K562 (cell line): ENCODE data around the gene ZNF143. TPM values are rescaled to one million over a fixed set of nuclear protein-coding genes. Genes with fewer than 3 reads are reported as not detected.

Experiments
- ATAC-seq: fragments of 200-7000 bp; cut with Tn5 transposase; 3 replicates; pipeline ENCODE4 v1.9.1; 2020; ENCODE audit warnings: moderate library complexity
- BruUV-seq: library from RNA; stranded (reverse); fragments of 400-500 nt; replicated peaks from 2 replicates; lab custom pipeline; 2021; lab: Mats Ljungman, UMichigan
- CTCF ChIA-PET: fragments of 300-600 bp; formaldehyde crosslinking; extraction: SDS; loops from one replicate; lab custom pipeline; 2021; ENCODE audit warnings: low intra/inter-chr PET ratio; lab: Yijun Ruan, JAX
- POLR2A ChIA-PET: fragments of 300-600, 350-650 bp; sonication (Branson Sonifier 250); formaldehyde crosslinking; extraction: SDS; loops from one replicate; lab custom pipeline; 2021; ENCODE audit warnings: antibody characterized with exemption, inconsistent platforms; lab: Yijun Ruan, JAX
- DNase-seq, 4 experiments: peaks; one replicate each; pipeline versions ENCODE4 v3.0.0 to v3.0.0-alpha.2; 2011 to 2018; ENCODE audit warnings: low spot score in 3 of 4, mixed read lengths in 3 of 4; ENCODE audit errors: extremely low read depth in 1 of 4
- FAIRE-seq: peaks from 2 replicates; lab custom pipeline; 2011; peaks lifted over from hg19 to GRCh38; lab: Jason Lieb, UNC
- H2AFZ ChIP-seq: 2 replicates; pipeline ENCODE4 v1.6.0; 2011; ENCODE audit warnings: low read depth, low read length, control low read depth, inconsistent platforms
- H3K27ac ChIP-seq: fragments of 200-600 bp; 3 replicates; pipeline ENCODE4 v1.8.0; 2011; ENCODE audit warnings: low read depth, mild to moderate bottlenecking, control low read depth, inconsistent platforms, low read length, moderate library complexity, mixed read lengths; ENCODE audit errors: extremely low read depth
- H3K27me3 ChIP-seq, 2 experiments: fragments of 300-600 bp in 1 of 2; 2 replicates in 1 of 2; 3 replicates in 1 of 2; pipeline versions ENCODE4 v1.6.0 to v1.8.0; 2011; ENCODE audit warnings: inconsistent platforms in 2 of 2, low read length in 2 of 2, mild to moderate bottlenecking in 1 of 2, mixed read lengths in 1 of 2, moderate library complexity in 1 of 2; ENCODE audit not compliant: control insufficient read depth in 2 of 2, insufficient read depth in 2 of 2
- H3K36me3 ChIP-seq: fragments of 300-600 bp; 3 replicates; pipeline ENCODE4 v1.8.0; 2011; ENCODE audit warnings: mild to moderate bottlenecking, low read length, inconsistent platforms; ENCODE audit not compliant: control insufficient read depth, insufficient read depth
- H3K4me1 ChIP-seq, 2 experiments: fragments of 200-600 bp in 1 of 2; replicated peaks in 1 of 2; 2 replicates in 1 of 2; 3 replicates in 1 of 2; pipeline versions ENCODE4 v1.5.1 to v1.8.0; 2011; ENCODE audit warnings: inconsistent platforms in 2 of 2, low read length in 2 of 2, mild to moderate bottlenecking in 1 of 2, mixed read lengths in 1 of 2, moderate library complexity in 1 of 2; ENCODE audit not compliant: control insufficient read depth in 2 of 2, insufficient read depth in 2 of 2
- H3K4me2 ChIP-seq: 2 replicates; pipeline ENCODE4 v1.6.1; 2011; ENCODE audit warnings: low read length, control low read depth, inconsistent platforms, mixed read lengths; ENCODE audit not compliant: insufficient read depth
- H3K4me3 ChIP-seq: fragments of 200-600 bp; sonication (generic), shearing (Covaris generic); 2 replicates; pipeline ENCODE4 v1.5.1; 2016; ENCODE audit warnings: control low read depth, inconsistent platforms
- H3K79me2 ChIP-seq: fragments of 200-600 bp; 3 replicates; pipeline ENCODE4 v1.8.0; 2011; ENCODE audit warnings: low read length, inconsistent platforms; ENCODE audit not compliant: control insufficient read depth, insufficient read depth
- H3K9ac ChIP-seq, 2 experiments: 2 replicates each; pipeline versions ENCODE4 v1.6.0 to v1.6.1; 2011; ENCODE audit warnings: low read depth in 2 of 2, low read length in 2 of 2, control low read depth in 1 of 2, inconsistent platforms in 1 of 2, mild to moderate bottlenecking in 1 of 2, mixed read lengths in 1 of 2; ENCODE audit not compliant: insufficient read depth in 1 of 2
- H3K9me1 ChIP-seq: one replicate; pipeline ENCODE4 v1.6.0; 2011; ENCODE audit warnings: inconsistent platforms, mild to moderate bottlenecking, low read length, moderate library complexity; ENCODE audit not compliant: control insufficient read depth, insufficient read depth
- H3K9me3 ChIP-seq: replicated peaks from 2 replicates; pipeline ENCODE4 v1.5.1; 2011; ENCODE audit warnings: low read depth, low read length, inconsistent platforms; ENCODE audit not compliant: control insufficient read depth, insufficient read depth
- H4K20me1 ChIP-seq: replicated peaks from 2 replicates; pipeline ENCODE4 v1.6.1; 2011; ENCODE audit warnings: low read length, inconsistent platforms, mixed read lengths; ENCODE audit not compliant: control insufficient read depth, insufficient read depth
- CREM ChIP-seq: IDR thresholded peaks from 2 replicates; pipeline ENCODE4 v1.6.1; 2014; ENCODE audit warnings: antibody characterized with exemption, low read depth
- DPF2 ChIP-seq: fragments of 450-650 bp; IDR thresholded peaks from 2 replicates; pipeline ENCODE4 v1.6.1; 2016
- EP400 ChIP-seq: fragments of 450-650 bp; IDR thresholded peaks from 2 replicates; pipeline ENCODE4 v1.6.1; 2017; ENCODE audit warnings: antibody characterized with exemption, mild to moderate bottlenecking, moderate library complexity
- ETV1 ChIP-seq: fragments of 450-650 bp; conservative IDR thresholded peaks from 2 replicates; pipeline ENCODE4 v1.6.1; 2016; ENCODE audit warnings: missing genetic modification characterization, control low read depth, low read depth, missing compliant biosample characterization
- FOXJ2 ChIP-seq: fragments of 200-800 bp; sonication (Bioruptor generic); IDR thresholded peaks from 2 replicates; pipeline ENCODE4 v1.6.1; 2016; ENCODE audit warnings: missing genetic modification characterization, missing compliant biosample characterization
- FOXJ3 ChIP-seq: sonication (generic); formaldehyde crosslinking; IDR thresholded peaks from 2 replicates; pipeline ENCODE4 v1.4.0; 2020; ENCODE audit warnings: mild to moderate bottlenecking, missing genetic modification reagents
- JUND ChIP-seq, 2 experiments: IDR thresholded peaks; 2 replicates in 1 of 2; 3 replicates in 1 of 2; pipeline ENCODE4 v1.6.1; 2011; ENCODE audit warnings: borderline replicate concordance in 2 of 2, low read depth in 2 of 2, low read length in 2 of 2, improper control_type of control experiment in 1 of 2, missing biosample characterization in 1 of 2, missing genetic modification characterization in 1 of 2, missing genetic modification reagents in 1 of 2
- KDM1A ChIP-seq, 2 experiments: fragments of 450-650 bp; IDR thresholded peaks; 2 replicates each; pipeline ENCODE4 v1.6.1; 2016; ENCODE audit warnings: mild to moderate bottlenecking in 2 of 2
- LEF1 ChIP-seq: fragments of 450-650 bp; IDR thresholded peaks from 2 replicates; pipeline ENCODE4 v1.6.1; 2016; ENCODE audit warnings: mild to moderate bottlenecking
- PHB ChIP-seq: fragments of 250-450 bp; sonication (Bioruptor Pico); IDR thresholded peaks from 2 replicates; pipeline ENCODE4 v1.5.0; 2021
- PHF21A ChIP-seq: fragments of 450-650 bp; IDR thresholded peaks from 2 replicates; pipeline ENCODE4 v1.6.1; 2017; ENCODE audit warnings: low read depth, borderline replicate concordance
- SAP30 ChIP-seq: fragments of 200-600 bp; sonication (generic); IDR thresholded peaks from 2 replicates; pipeline ENCODE4 v1.6.1; 2012; ENCODE audit warnings: borderline replicate concordance, low read depth, mild to moderate bottlenecking, moderate library complexity, low read length, control low read depth, inconsistent platforms; ENCODE audit not compliant: insufficient read depth, poor library complexity, severe bottlenecking
- SPI1 ChIP-seq: IDR thresholded peaks from 2 replicates; pipeline ENCODE4 v1.6.1; 2011; ENCODE audit warnings: low read depth, low read length, control low read depth, borderline replicate concordance
- SRF ChIP-seq, 2 experiments: fragments of 250-450, 450-650 bp in 1 of 2; sonication (Bioruptor Pico) in 1 of 2; sonication (generic) in 1 of 2; formaldehyde crosslinking; IDR thresholded peaks; 2 replicates each; pipeline versions ENCODE4 v1.5.0 to v1.5.1; 2020 to 2022; ENCODE audit warnings: mild to moderate bottlenecking in 1 of 2, missing genetic modification reagents in 1 of 2
- STAT5A ChIP-seq: IDR thresholded peaks from 2 replicates; pipeline ENCODE4 v1.6.1; 2012; ENCODE audit warnings: low read length, inconsistent platforms, borderline replicate concordance
- SUPT5H ChIP-seq: fragments of 450-650 bp; IDR thresholded peaks from 2 replicates; pipeline ENCODE4 v1.6.1; 2016
- ZNF133 ChIP-seq: fragments of 250-450 bp; sonication (Bioruptor Pico); IDR thresholded peaks from 2 replicates; pipeline ENCODE4 v1.4.0; 2020; ENCODE audit warnings: mild to moderate bottlenecking
- ZNF23 ChIP-seq: fragments of 250-450 bp; sonication (Bioruptor Pico); IDR thresholded peaks from 2 replicates; pipeline ENCODE4 v1.4.0; 2020; ENCODE audit warnings: mild to moderate bottlenecking
- WGBS: fragments of 100-300 bp; shearing (Covaris generic); methylation state at CpG from one replicate; pipeline ENCODE4 v1.1.6; 2016; ENCODE audit warnings: low coverage, mixed read lengths; ENCODE audit not compliant: insufficient coverage; ENCODE audit errors: missing lambda C conversion rate; 5-methylcytosine and 5-hydroxymethylcytosine counted together
- in situ Hi-C: fragments of 300-500 bp; cut with MboI; formaldehyde crosslinking; loops from 4 replicates; pipeline ENCODE4 v1.15.0; 2018; ENCODE audit warnings: inconsistent platforms, mixed read lengths
- intact Hi-C: fragments of 100-400 bp; cut with micrococcal nuclease; formaldehyde crosslinking; loops from 2 replicates; pipeline ENCODE4 v1.14.2; 2022
- polyA plus RNA-seq, 8 experiments: library from polyadenylated mRNA; depleted of rRNA in 4 of 8; stranded (reverse) in 5 of 8; unstranded in 3 of 8; fragments of >200 nt; fragmentation: Nextera tagmentation in 2 of 8; fragmentation: Illumina TruSeq in 1 of 8; extraction: Ambion mirVana in 2 of 8; extraction: Trizol in 1 of 8; gene quantifications; 2 replicates each; pipeline versions ENCODE4 v1.2.1 to v1.2.3, GENCODE V29; 2011 to 2014; ENCODE audit warnings: inconsistent platforms in 1 of 8, missing spikeins in 1 of 8
- total RNA-seq, 7 experiments: library from RNA; depleted of rRNA in 6 of 7; stranded (reverse); fragments of >200 nt in 6 of 7; fragmentation: Illumina TruSeq in 2 of 7; extraction: Trizol in 2 of 7; gene quantifications; 2 replicates each; pipeline versions ENCODE4 v1.2.1 to v1.2.3, GENCODE V29; 2011 to 2021; ENCODE audit warnings: low replicate concordance in 1 of 7
- TF ChIP-seq, protein P1 (sequence below): fragments of 250-450 bp; sonication (Bioruptor Pico); IDR thresholded peaks from 2 replicates; pipeline ENCODE4 v1.5.0; 2022; ENCODE audit warnings: mild to moderate bottlenecking
- TF ChIP-seq, protein P2 (sequence below): IDR thresholded peaks from 2 replicates; pipeline ENCODE4 v1.6.1; 2016; ENCODE audit warnings: missing genetic modification characterization, missing compliant biosample characterization

The ZNF143 gene
- total and polyA plus RNA-seq, 9 of the 15 experiments (the other 6 are each of a cell fraction or from before 2014, with no cell fraction given), result 18.4 to 58.5 (median 27.1) TPM

DNA sequence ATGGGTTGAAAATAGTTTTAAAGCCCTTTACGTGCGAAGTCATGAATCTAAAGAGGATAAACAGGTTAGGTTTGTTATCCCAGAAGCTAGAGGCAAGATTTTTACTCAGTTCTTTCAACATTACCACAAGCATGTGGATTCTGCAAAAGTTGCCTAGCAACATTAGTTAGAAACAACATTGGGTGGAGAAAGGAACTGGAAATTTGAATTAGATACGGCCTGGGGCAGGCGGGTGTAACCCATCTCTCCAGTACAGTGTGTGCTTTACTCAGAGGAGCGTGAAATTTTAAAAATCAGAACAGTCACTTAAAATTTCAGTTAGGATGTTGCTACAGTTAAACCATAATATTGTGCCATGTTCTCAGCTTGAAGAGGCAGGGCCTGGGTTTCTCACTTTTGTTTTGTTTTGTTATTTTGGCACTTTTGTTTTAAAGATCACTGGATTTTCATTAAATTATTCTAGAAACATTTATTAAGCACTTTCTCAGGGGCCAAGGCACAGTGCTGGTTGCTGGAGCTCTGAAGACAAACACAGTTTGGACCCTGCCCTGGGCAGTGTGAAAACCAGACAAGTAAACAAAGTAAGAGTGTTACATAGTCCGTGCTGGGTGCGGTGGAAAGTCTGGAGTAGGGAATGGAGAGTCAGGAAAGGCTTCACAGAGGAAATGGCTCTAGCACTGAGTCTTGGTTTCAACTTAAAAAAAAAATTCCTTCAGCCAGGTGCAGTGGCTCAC lies 108.2 kb downstream of the ZNF143 start:
- no peak overlapping the region for H3K4me3 ChIP-seq
- H4K20me1 ChIP-seq, result no peaks in the 10 kb centered on the region
- peaks cover 31 to 53% of the 10 kb centered on the region in 2 experiments for H3K4me1 ChIP-seq
- no peak for ATAC-seq
- FAIRE-seq, result no peak
- peak overlapping the region; percentile 46 for H2AFZ ChIP-seq
- peak overlapping the region; percentile 24 to 72; a peak in 3 of 4 replicates for H3K9ac ChIP-seq
- H3K27me3 ChIP-seq, result no peaks in the 10 kb centered on the region
- no peaks in the 10 kb centered on the region for H3K9me3 ChIP-seq
- WGBS, result 41% methylated on average over 7 of the region's 7 CpGs
- peak overlapping the region; percentile 10 for H3K4me2 ChIP-seq
- H3K36me3 ChIP-seq, result no peaks in the 10 kb centered on the region
- peaks cover 6% of the 10 kb centered on the region for H3K79me2 ChIP-seq
- in situ Hi-C loops, result no loop called here
- DNase-seq, result peak in 1 of 4 experiments; percentile 44
- CTCF ChIA-PET, result no interaction called here
- intact Hi-C loops, result no loop called here
- H3K9me1 ChIP-seq, result no peaks in the 10 kb centered on the region
- BruUV-seq, result no TSS peak
- POLR2A ChIA-PET, result interaction anchor here (0.6 to 1.0 kb wide), 2 partner anchors 38 to 44 kb away, joined by 3 read pairs; no protein-coding TSS in a partner anchor
- H3K27ac ChIP-seq, result peak overlapping the region; percentile 46; the same call in 2 of the 3 replicates
- TF ChIP-seq SRF (CRISPR knock-in tag; IDR thresholded peaks at IDR 0.05), result 0 out of 4 replicates have a peak, but pooled peaks of 1 of the 2 experiments have one; percentile 23
- no peak for TF ChIP-seq PHF21A
- no peak for TF ChIP-seq SUPT5H
- no peak for TF ChIP-seq STAT5A
- peak; percentile 23; the same call in 1 of the 2 replicates for TF ChIP-seq EP400
- TF ChIP-seq ZNF133 (CRISPR knock-in tag), result no peak
- TF ChIP-seq SAP30, result no peak
- TF ChIP-seq CREM, result no peak
- TF ChIP-seq, protein P1, sequence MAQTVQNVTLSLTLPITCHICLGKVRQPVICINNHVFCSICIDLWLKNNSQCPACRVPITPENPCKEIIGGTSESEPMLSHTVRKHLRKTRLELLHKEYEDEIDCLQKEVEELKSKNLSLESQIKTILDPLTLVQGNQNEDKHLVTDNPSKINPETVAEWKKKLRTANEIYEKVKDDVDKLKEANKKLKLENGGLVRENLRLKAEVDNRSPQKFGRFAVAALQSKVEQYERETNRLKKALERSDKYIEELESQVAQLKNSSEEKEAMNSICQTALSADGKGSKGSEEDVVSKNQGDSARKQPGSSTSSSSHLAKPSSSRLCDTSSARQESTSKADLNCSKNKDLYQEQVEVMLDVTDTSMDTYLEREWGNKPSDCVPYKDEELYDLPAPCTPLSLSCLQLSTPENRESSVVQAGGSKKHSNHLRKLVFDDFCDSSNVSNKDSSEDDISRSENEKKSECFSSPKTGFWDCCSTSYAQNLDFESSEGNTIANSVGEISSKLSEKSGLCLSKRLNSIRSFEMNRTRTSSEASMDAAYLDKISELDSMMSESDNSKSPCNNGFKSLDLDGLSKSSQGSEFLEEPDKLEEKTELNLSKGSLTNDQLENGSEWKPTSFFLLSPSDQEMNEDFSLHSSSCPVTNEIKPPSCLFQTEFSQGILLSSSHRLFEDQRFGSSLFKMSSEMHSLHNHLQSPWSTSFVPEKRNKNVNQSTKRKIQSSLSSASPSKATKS (CRISPR knock-in tag), result no peak
- no peak for TF ChIP-seq LEF1
- no peak for TF ChIP-seq PHB (CRISPR knock-in tag)
- no peak for TF ChIP-seq ZNF23
- TF ChIP-seq KDM1A (IDR thresholded peaks at IDR 0.05), result peak in 1 of 2 experiments; percentile 34; a peak in 1 of 4 replicates
- TF ChIP-seq JUND (IDR thresholded peaks at IDR 0.05; ENCODE audit: borderline replicate concordance, low read depth, low read length), result no peak
- TF ChIP-seq JUND (tag; IDR thresholded peaks at IDR 0.05; ENCODE audit: borderline replicate concordance, low read depth, low read length), result 0 out of 3 replicates have a peak, but pooled peaks have one; percentile 33
- peak; percentile 85 for TF ChIP-seq FOXJ3
- TF ChIP-seq DPF2, result peak; percentile 27; the same call in 1 of the 2 replicates
- TF ChIP-seq ETV1 (tag), result no peak
- TF ChIP-seq SPI1, result peak; percentile 47; the same call in 1 of the 2 replicates
- TF ChIP-seq FOXJ2, result peak; percentile 98
- TF ChIP-seq, protein P2, sequence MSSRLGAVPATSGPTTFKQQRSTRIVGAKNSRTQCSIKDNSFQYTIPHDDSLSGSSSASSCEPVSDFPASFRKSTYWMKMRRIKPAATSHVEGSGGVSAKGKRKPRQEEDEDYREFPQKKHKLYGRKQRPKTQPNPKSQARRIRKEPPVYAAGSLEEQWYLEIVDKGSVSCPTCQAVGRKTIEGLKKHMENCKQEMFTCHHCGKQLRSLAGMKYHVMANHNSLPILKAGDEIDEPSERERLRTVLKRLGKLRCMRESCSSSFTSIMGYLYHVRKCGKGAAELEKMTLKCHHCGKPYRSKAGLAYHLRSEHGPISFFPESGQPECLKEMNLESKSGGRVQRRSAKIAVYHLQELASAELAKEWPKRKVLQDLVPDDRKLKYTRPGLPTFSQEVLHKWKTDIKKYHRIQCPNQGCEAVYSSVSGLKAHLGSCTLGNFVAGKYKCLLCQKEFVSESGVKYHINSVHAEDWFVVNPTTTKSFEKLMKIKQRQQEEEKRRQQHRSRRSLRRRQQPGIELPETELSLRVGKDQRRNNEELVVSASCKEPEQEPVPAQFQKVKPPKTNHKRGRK (tag), result no peak
